H9 (cell line): ENCODE measurements around the gene XIRP2. TPM values are rescaled to one million over a fixed set of nuclear protein-coding genes. Genes with fewer than 3 reads are reported as not detected.

Source experiments
- DNase-seq: peaks from one replicate; pipeline ENCODE4 v3.0.0-alpha.2; 2017
- H2AFZ ChIP-seq: one replicate; pipeline ENCODE4 v1.6.1; 2013; ENCODE audit warnings: mild to moderate bottlenecking, low read length, control low read depth, moderate library complexity
- H2AK5ac ChIP-seq: 2 replicates; pipeline ENCODE4 v1.6.1; 2013; ENCODE audit warnings: low read length, control low read depth, mixed read lengths; ENCODE audit not compliant: insufficient read length
- H2BK120ac ChIP-seq: one replicate; pipeline ENCODE4 v1.6.1; 2013; ENCODE audit warnings: low read depth, mild to moderate bottlenecking, low read length, control low read depth, inconsistent platforms; ENCODE audit not compliant: poor library complexity, severe bottlenecking
- H2BK12ac ChIP-seq: 2 replicates; pipeline ENCODE4 v1.6.1; 2013; ENCODE audit warnings: low read length, control low read depth, mixed read lengths, low read depth; ENCODE audit not compliant: insufficient read length
- H2BK15ac ChIP-seq: 2 replicates; pipeline ENCODE4 v1.6.1; 2013; ENCODE audit warnings: low read depth, low read length, control low read depth
- H2BK20ac ChIP-seq: one replicate; pipeline ENCODE4 v1.6.1; 2013; ENCODE audit warnings: low read depth, mild to moderate bottlenecking, low read length, control low read depth, inconsistent platforms; ENCODE audit not compliant: poor library complexity, severe bottlenecking
- H2BK5ac ChIP-seq: 2 replicates; pipeline ENCODE4 v1.6.1; 2013; ENCODE audit warnings: low read length, control low read depth, mixed read lengths; ENCODE audit not compliant: insufficient read length
- H3K14ac ChIP-seq: 2 replicates; pipeline ENCODE4 v1.6.1; 2013; ENCODE audit warnings: low read length, control low read depth; ENCODE audit not compliant: insufficient read depth
- H3K18ac ChIP-seq: 2 replicates; pipeline ENCODE4 v1.6.1; 2013; ENCODE audit warnings: low read depth, mild to moderate bottlenecking, mixed read lengths, low read length, control low read depth; ENCODE audit not compliant: insufficient read length
- H3K23ac ChIP-seq: 2 replicates; pipeline ENCODE4 v1.6.1; 2013; ENCODE audit warnings: low read length, control low read depth, mixed read lengths, low read depth; ENCODE audit not compliant: insufficient read length
- H3K23me2 ChIP-seq: 2 replicates; pipeline ENCODE4 v1.6.1; 2013; ENCODE audit warnings: low read depth, mild to moderate bottlenecking, mixed read lengths, low read length, control low read depth; ENCODE audit not compliant: insufficient read length, poor library complexity, severe bottlenecking
- H3K27ac ChIP-seq: 2 replicates; pipeline ENCODE4 v1.5.1; 2013; ENCODE audit warnings: low read length, control low read depth, mixed read lengths, low read depth; ENCODE audit not compliant: insufficient read length
- H3K27me3 ChIP-seq: 2 replicates; pipeline ENCODE4 v1.6.1; 2013; ENCODE audit warnings: low read length, control low read depth, inconsistent platforms; ENCODE audit not compliant: insufficient read depth
- H3K4ac ChIP-seq: 2 replicates; pipeline ENCODE4 v1.6.1; 2013; ENCODE audit warnings: low read depth, mild to moderate bottlenecking, control low read depth, inconsistent platforms, low read length, moderate library complexity
- H3K4me1 ChIP-seq: 2 replicates; pipeline ENCODE4 v1.6.1; 2013; ENCODE audit warnings: low read length, control low read depth, inconsistent platforms; ENCODE audit not compliant: insufficient read depth
- H3K4me2 ChIP-seq: 2 replicates; pipeline ENCODE4 v1.6.1; 2013; ENCODE audit warnings: low read length, control low read depth, mixed read lengths; ENCODE audit not compliant: insufficient read length, insufficient read depth
- H3K56ac ChIP-seq: 2 replicates; pipeline ENCODE4 v1.6.1; 2013; ENCODE audit warnings: low read depth, mild to moderate bottlenecking, mixed read lengths, low read length, control low read depth; ENCODE audit not compliant: insufficient read length
- H3K79me1 ChIP-seq: 2 replicates; pipeline ENCODE4 v1.6.1; 2013; ENCODE audit warnings: low read depth, mild to moderate bottlenecking, moderate library complexity, low read length, control low read depth, inconsistent platforms; ENCODE audit not compliant: insufficient read depth, poor library complexity, severe bottlenecking
- H3K79me2 ChIP-seq: 2 replicates; pipeline ENCODE4 v1.6.1; 2013; ENCODE audit warnings: low read length, control low read depth, inconsistent platforms; ENCODE audit not compliant: insufficient read depth
- H3K9ac ChIP-seq: 2 replicates; pipeline ENCODE4 v1.6.1; 2013; ENCODE audit warnings: low read length, control low read depth, mixed read lengths; ENCODE audit not compliant: insufficient read length; ENCODE audit errors: extremely low read depth
- H3K9me3 ChIP-seq: one replicate; pipeline ENCODE4 v1.6.1; 2013; ENCODE audit warnings: low read depth, low read length, inconsistent platforms; ENCODE audit not compliant: control insufficient read depth
- H3T11ph ChIP-seq: one replicate; pipeline ENCODE4 v1.6.1; 2013; ENCODE audit warnings: mild to moderate bottlenecking, low read length, control low read depth, inconsistent platforms
- H4K20me1 ChIP-seq: one replicate; pipeline ENCODE4 v1.6.1; 2013; ENCODE audit not compliant: control insufficient read depth, insufficient read length, insufficient read depth
- H4K5ac ChIP-seq: 2 replicates; pipeline ENCODE4 v1.6.1; 2013; ENCODE audit warnings: low read depth, mild to moderate bottlenecking, mixed read lengths, low read length, control low read depth; ENCODE audit not compliant: insufficient read length
- H4K8ac ChIP-seq: replicated peaks from 2 replicates; pipeline ENCODE4 v1.6.1; 2013; ENCODE audit warnings: low read length, control low read depth, mixed read lengths, low read depth; ENCODE audit not compliant: insufficient read length
- H4K91ac ChIP-seq: 2 replicates; pipeline ENCODE4 v1.6.1; 2013; ENCODE audit warnings: low read depth, mild to moderate bottlenecking, moderate library complexity, mixed read lengths, low read length, control low read depth; ENCODE audit not compliant: insufficient read length
- H3K27ac Mint-ChIP-seq, 3 experiments: 2 replicates in 2 of 3; 3 replicates in 1 of 3; pipeline ENCODE4 v1.8.0; 2020 to 2021; ENCODE audit warnings: mixed read lengths in 3 of 3, mild to moderate bottlenecking in 1 of 3, moderate library complexity in 1 of 3
- H3K27me3 Mint-ChIP-seq: 2 replicates; pipeline ENCODE4 v1.8.0; 2021; ENCODE audit warnings: low read depth, mild to moderate bottlenecking, moderate library complexity, mixed read lengths
- H3K36me3 Mint-ChIP-seq, 3 experiments: 2 replicates in 2 of 3; 3 replicates in 1 of 3; pipeline ENCODE4 v1.8.0; 2020 to 2021; ENCODE audit warnings: low read depth in 3 of 3, mixed read lengths in 3 of 3; ENCODE audit not compliant: insufficient read depth in 1 of 3
- H3K4me1 Mint-ChIP-seq, 2 experiments: 2 replicates each; pipeline ENCODE4 v1.8.0; 2020; ENCODE audit warnings: mixed read lengths in 2 of 2
- H3K4me3 Mint-ChIP-seq, 2 experiments: 2 replicates in 1 of 2; 3 replicates in 1 of 2; pipeline ENCODE4 v1.8.0; 2020 to 2021; ENCODE audit warnings: mild to moderate bottlenecking in 2 of 2, mixed read lengths in 2 of 2, moderate library complexity in 1 of 2
- H3K9me3 Mint-ChIP-seq, 2 experiments: 2 replicates in 1 of 2; 3 replicates in 1 of 2; pipeline ENCODE4 v1.8.0; 2020; ENCODE audit warnings: mild to moderate bottlenecking in 2 of 2, mixed read lengths in 2 of 2, moderate library complexity in 1 of 2
- WGBS: extraction: QIAGEN DNeasy Blood & Tissue Kit; methylation state at CpG from one replicate; pipeline ENCODE4 v1.1.7; 2013; ENCODE audit warnings: missing lambda C conversion rate, low lambda C conversion rate, mixed read lengths; ENCODE audit not compliant: insufficient read length; ENCODE audit errors: extremely low coverage; 5-methylcytosine and 5-hydroxymethylcytosine counted together
- total RNA-seq: library from RNA; stranded (reverse); gene quantifications from 2 replicates; pipeline ENCODE4 v1.2.1, GENCODE V29; 2021
- TF ChIP-seq, protein P1 (sequence below): fragments of 200-600 bp; sonication (generic); conservative IDR thresholded peaks from 3 replicates; pipeline ENCODE4 v1.8.0; 2021; ENCODE audit warnings: antibody characterized with exemption, mild to moderate bottlenecking

The XIRP2 gene
- total RNA-seq, 1 experiment from 2014 or later = 0.07 TPM

DNA sequence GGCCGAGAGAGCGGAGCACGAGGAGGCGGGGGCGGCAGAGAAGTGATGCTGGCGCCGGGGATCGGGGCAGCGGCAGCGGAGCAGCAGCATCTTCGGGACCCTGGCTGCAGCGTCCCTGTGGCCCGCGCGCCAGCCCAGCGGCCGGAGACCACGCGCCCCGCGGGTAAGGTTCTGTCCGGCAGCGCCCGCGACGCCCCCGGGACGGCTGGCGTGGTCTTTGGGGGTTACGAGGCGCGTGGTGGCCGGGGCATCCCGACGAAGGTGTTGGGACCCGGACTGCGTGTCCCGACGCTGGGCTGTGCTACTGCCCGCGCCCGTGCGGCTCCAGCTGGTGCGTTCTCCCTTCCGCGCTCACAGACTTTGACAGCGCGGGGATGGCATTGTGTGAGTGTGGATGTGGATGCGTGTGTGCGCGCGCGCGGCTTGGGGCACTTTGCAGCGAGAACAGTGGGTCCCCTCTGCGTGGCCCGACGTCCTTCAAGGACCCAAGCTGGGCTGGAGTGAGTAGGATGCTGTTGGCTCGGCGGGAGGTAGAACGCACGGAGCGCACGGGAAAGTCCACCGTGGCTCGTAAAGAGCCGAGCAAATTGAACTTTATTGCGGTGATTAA, 405.0 kb downstream of the XIRP2 start:
- H4K91ac ChIP-seq = no peak overlapping the region
- H3K79me2 ChIP-seq = peaks cover 11% of the 10 kb centered on the region; the same call in 1 of the 2 replicates
- no peaks in the 10 kb centered on the region for H3K4me1 ChIP-seq
- H3K56ac ChIP-seq = no peak overlapping the region
- no peak overlapping the region for H2BK120ac ChIP-seq
- Mint-ChIP-seq H3K9me3 (no peaks in the 10 kb centered on the region), H3K4me3 (peak overlapping the region; percentile 93 to 98), H3K4me1 (peaks cover 50 to 56% of the 10 kb centered on the region in 2 experiments), H3K27me3 (peaks cover 2% of the 10 kb centered on the region; the same call in 1 of the 2 replicates), H3K36me3 (no peaks in the 10 kb centered on the region), H3K27ac (peak overlapping the region in 1 of 3 experiments; percentile 69; a peak in 2 of 7 replicates)
- no peaks in the 10 kb centered on the region for H3K27me3 ChIP-seq
- peak overlapping the region; percentile 17; the same call in 1 of the 2 replicates for H3K14ac ChIP-seq
- H3K27ac ChIP-seq = no peak overlapping the region
- no peaks in the 10 kb centered on the region for H3K9me3 ChIP-seq
- no peak overlapping the region for H2BK20ac ChIP-seq
- H3K23ac ChIP-seq = no peak overlapping the region
- DNase-seq = peak; percentile 38
- H3K9ac ChIP-seq = peak overlapping the region; percentile 39
- H3K23me2 ChIP-seq = peaks cover 18% of the 10 kb centered on the region
- no peak overlapping the region for H2AK5ac ChIP-seq
- TF ChIP-seq, protein P1, sequence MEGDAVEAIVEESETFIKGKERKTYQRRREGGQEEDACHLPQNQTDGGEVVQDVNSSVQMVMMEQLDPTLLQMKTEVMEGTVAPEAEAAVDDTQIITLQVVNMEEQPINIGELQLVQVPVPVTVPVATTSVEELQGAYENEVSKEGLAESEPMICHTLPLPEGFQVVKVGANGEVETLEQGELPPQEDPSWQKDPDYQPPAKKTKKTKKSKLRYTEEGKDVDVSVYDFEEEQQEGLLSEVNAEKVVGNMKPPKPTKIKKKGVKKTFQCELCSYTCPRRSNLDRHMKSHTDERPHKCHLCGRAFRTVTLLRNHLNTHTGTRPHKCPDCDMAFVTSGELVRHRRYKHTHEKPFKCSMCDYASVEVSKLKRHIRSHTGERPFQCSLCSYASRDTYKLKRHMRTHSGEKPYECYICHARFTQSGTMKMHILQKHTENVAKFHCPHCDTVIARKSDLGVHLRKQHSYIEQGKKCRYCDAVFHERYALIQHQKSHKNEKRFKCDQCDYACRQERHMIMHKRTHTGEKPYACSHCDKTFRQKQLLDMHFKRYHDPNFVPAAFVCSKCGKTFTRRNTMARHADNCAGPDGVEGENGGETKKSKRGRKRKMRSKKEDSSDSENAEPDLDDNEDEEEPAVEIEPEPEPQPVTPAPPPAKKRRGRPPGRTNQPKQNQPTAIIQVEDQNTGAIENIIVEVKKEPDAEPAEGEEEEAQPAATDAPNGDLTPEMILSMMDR = no peak
- no peak overlapping the region for H3T11ph ChIP-seq
- no peak overlapping the region for H2BK12ac ChIP-seq
- no peaks in the 10 kb centered on the region for H3K79me1 ChIP-seq
- no CpG with 5 or more reads among the region's 68 CpGs for WGBS
- H4K8ac ChIP-seq = no peak overlapping the region
- H3K4ac ChIP-seq = no peak overlapping the region
- no peak overlapping the region for H2BK15ac ChIP-seq
- H4K20me1 ChIP-seq = peaks cover 4% of the 10 kb centered on the region
- H2AFZ ChIP-seq = no peak overlapping the region
- H4K5ac ChIP-seq = no peak overlapping the region
- peak overlapping the region; percentile 68 for H3K4me2 ChIP-seq
- no peak overlapping the region for H3K18ac ChIP-seq
- no peak overlapping the region for H2BK5ac ChIP-seq
